Bronchial epithelial cell (primary cell): ENCODE measurements around the gene PTPRCAP. TPM values are rescaled to one million over a fixed set of nuclear protein-coding genes. Genes with fewer than 3 reads are reported as not detected.
"Not testable (repeated sequence)": the region's sequence is repeated elsewhere in the genome, so short reads cannot be mapped to it uniquely, and the experiment has no call there.

Experiments used
- DNase-seq: peaks from one replicate; pipeline ENCODE4 v3.0.0-alpha.2; 2010; ENCODE audit warnings: low read depth
- FAIRE-seq: peaks from 2 replicates; lab custom pipeline; 2011; peaks lifted over from hg19 to GRCh38; lab: Jason Lieb, UNC
- H3K27me3 ChIP-seq: 2 replicates; pipeline ENCODE4 v1.5.1; 2011; ENCODE audit warnings: low read length; ENCODE audit not compliant: control insufficient read depth, insufficient read depth
- H3K36me3 ChIP-seq: 2 replicates; pipeline ENCODE4 v1.5.1; 2011; ENCODE audit warnings: low read length; ENCODE audit not compliant: control insufficient read depth, insufficient read depth
- H3K4me3 ChIP-seq: 2 replicates; pipeline ENCODE4 v1.5.1; 2011; ENCODE audit warnings: mild to moderate bottlenecking, low read depth, low read length, control low read depth
- total RNA-seq: library from RNA; depleted of rRNA; stranded (reverse); fragments of >200 nt; gene quantifications from 2 replicates; pipeline ENCODE4 v1.2.1, GENCODE V29; 2014
- TF ChIP-seq, protein P1 (sequence below): IDR thresholded peaks from 2 replicates; pipeline ENCODE4 v1.5.1; 2011; ENCODE audit warnings: mild to moderate bottlenecking, moderate library complexity, low read length, control low read depth, inconsistent platforms; ENCODE audit not compliant: insufficient read depth, severe bottlenecking

The PTPRCAP gene
- total RNA-seq, 1 donor from 2014 or later, result 0.26 TPM

DNA sequence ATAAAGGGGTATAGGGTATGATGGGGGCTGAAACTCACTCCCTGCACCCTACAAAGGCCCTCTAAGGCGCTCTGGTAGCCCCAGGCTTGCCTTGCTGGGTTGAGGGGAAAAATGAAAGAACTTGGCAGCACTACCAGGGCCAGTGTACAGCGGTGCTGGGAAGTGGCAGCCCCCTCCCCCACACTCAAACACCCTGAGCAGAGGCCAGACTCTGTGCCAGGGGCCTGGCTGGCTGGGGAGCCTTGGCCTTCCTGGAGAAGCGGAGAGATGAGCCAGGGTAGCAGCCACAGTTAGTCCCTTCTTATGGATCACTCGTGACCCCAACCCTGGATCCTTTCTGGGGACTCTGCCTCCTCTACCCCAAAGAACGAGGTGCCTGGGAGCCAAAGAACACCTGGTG, 28.9 kb upstream of the PTPRCAP start:
- no peaks in the 10 kb centered on the region for H3K27me3 ChIP-seq
- FAIRE-seq, result no peak
- TF ChIP-seq, protein P1, sequence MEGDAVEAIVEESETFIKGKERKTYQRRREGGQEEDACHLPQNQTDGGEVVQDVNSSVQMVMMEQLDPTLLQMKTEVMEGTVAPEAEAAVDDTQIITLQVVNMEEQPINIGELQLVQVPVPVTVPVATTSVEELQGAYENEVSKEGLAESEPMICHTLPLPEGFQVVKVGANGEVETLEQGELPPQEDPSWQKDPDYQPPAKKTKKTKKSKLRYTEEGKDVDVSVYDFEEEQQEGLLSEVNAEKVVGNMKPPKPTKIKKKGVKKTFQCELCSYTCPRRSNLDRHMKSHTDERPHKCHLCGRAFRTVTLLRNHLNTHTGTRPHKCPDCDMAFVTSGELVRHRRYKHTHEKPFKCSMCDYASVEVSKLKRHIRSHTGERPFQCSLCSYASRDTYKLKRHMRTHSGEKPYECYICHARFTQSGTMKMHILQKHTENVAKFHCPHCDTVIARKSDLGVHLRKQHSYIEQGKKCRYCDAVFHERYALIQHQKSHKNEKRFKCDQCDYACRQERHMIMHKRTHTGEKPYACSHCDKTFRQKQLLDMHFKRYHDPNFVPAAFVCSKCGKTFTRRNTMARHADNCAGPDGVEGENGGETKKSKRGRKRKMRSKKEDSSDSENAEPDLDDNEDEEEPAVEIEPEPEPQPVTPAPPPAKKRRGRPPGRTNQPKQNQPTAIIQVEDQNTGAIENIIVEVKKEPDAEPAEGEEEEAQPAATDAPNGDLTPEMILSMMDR, result no peak

DNA sequence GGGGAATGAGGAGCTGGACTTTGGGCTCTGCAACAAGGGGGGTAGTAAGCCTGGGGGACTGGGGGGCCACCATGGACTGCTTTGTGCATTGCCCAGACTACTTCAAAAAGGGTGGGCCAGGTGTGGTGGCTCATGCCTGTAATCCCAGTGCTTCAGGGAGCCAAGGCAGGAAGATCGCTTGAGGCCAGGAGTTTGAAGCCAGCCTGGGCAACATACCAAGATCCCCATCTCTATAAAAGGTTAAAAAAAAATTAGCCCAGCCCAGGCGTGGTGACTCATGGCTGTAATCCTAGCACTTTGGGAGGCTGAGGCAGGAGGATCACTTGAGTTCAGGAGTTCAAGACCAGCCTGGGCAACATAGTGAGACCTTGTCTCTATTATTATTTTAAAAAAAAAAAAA, 28.0 kb upstream of the PTPRCAP start:
- FAIRE-seq, H3K27me3 ChIP-seq, H3K36me3 ChIP-seq: not testable (repeated sequence)
- H3K4me3 ChIP-seq, result peak overlapping the region; percentile 62
- DNase-seq, result peak; percentile 50

More for the DNA sequence above, 28.9 kb upstream of the PTPRCAP start:
- no peak for DNase-seq
- Histone ChIP-seq H3K4me3 (no peak overlapping the region), H3K36me3 (peaks cover 7% of the 10 kb centered on the region)

DNA sequence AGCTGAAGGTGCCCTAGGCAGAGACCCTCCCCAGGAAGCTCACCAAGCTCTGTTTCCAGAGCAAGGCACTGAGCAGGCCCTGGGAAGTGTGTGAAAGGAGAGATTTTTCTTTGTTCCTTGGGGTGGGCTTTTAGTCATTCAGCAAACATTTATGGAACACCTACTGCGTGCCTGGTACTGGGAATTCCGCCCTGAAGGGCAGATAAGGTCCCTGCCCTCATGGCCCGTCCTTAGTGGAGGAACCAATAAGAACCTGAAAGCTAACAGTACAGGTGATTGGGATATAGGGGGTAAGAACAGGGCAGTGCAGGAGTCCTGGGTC, 27.7 kb upstream of the PTPRCAP start:
- TF ChIP-seq, protein P1, result no peak
- peak; percentile 48 for DNase-seq
- H3K4me3 ChIP-seq, result peak overlapping the region; percentile 62
- no peak for FAIRE-seq
- peaks cover 7% of the 10 kb centered on the region for H3K36me3 ChIP-seq
- no peaks in the 10 kb centered on the region for H3K27me3 ChIP-seq

DNA sequence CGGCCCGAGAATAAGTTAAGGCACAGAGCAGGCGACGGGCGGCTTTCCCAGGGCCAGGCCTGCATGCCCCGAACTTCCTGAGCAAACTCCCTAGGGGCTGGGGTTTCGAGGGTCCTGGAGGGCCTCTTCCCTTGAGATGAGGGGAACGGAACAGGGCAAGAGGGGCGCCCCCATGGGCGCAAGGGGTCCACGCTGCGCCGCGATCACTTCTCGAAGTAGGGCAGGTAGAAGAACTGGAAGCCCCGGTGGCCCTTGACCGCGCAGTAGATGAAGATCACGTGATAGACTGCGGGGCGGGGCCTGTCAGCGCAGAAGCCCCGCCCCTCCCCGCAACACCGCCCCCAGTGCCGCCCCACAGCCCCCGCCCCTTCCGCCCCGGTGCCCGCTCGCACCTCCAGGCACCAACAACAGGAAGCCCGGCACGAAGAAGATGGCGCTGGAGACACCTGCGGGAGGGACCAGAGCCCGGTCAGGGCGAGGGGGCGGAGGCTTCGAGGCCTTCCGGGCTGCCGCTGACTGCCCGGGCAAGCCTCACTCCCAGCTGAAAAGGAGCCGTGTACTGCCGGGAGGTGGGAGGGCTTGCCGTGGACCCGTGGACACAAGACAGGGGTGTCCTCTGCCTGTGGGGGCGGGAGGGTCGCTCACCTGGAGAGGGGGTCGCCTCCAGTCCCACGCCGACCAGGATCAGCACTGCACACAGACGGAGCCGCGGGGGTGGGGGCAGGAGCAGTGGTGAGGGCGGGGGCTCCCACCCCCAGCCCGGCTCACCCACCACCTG, 27.1 kb upstream of the PTPRCAP start:
- FAIRE-seq (no peak), DNase-seq (peak; percentile 83)
- TF ChIP-seq, protein P1, result no peak
- H3K36me3 ChIP-seq, result peaks cover 7% of the 10 kb centered on the region
- H3K27me3 ChIP-seq, result no peaks in the 10 kb centered on the region
- H3K4me3 ChIP-seq, result peak overlapping the region; percentile 62

DNA sequence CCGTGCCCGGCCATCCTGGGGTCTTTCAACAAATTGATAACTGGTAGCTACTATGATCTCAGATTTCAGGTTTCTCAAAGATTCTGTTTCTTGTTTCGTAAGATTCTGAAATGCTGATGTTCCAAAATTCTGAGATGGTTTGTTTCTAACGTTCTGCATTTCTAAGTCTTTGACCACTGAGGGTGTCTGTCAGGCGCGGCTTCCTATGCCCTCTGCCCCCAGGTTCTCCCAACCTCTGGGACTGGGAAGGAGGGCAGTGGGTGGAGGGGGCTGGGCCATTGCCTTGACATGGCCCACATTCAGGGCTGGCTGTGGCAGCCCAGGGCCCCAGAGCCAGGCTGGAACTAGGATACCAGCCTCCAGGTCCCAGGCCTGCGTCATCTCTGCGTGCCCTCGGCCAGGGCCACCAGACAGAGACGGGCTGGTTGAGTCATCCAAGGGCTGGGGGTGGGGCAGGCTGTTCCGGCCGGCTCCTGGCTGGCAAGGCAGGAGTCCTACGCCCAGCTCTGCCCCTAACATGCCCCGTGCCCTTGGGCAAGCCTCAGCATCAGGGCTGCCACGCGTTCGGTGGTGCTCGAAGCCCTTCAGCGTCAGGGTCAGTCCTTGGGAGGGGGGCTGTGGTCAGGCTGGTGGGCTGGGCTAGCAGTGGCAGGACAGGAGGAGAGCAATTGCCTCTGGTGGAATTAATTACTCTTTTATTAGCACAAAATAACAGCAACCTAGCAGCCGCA, 26.4 kb upstream of the PTPRCAP start:
- TF ChIP-seq, protein P1, result no peak
- Histone ChIP-seq H3K36me3 (peaks cover 7% of the 10 kb centered on the region), H3K27me3 (no peaks in the 10 kb centered on the region), H3K4me3 (no peak overlapping the region)
- DNase-seq, result peak; percentile 60
- FAIRE-seq, result no peak

DNA sequence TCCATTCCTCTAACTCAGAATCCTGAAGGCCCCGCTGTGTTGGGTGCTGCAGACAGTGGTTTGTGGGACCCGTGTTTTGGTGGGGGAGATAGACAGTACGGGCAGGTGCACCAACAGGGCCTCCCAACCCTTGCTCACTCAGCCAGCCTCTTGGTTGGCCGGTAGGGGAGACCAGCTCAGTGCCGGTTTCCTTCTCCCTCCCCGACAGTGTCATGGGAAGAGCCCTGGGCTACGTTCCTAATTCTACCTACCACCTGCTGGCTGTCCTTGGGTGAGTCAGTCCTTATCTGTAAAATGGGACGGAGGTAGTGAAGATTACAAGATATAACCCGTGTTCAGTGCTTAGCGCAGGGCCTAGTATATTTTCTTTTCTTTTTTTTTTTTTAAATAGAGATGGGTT, 25.7 kb upstream of the PTPRCAP start:
- Histone ChIP-seq H3K27me3 (no peaks in the 10 kb centered on the region), H3K4me3 (no peak overlapping the region), H3K36me3 (peaks cover 7% of the 10 kb centered on the region)
- FAIRE-seq, result no peak
- no peak for DNase-seq
- TF ChIP-seq, protein P1, result no peak
